ENCODE results near the gene SORCS2. TPM values are rescaled to one million over a fixed set of nuclear protein-coding genes. Genes with fewer than 3 reads are reported as not detected.

SORCS2 gene
- total RNA-seq, 1 experiment from 2014 or later, result 0.15 TPM

GRCh38 chr4:7332216-7333023 is 140.1 kb downstream of the SORCS2 start:
- Histone ChIP-seq H3K9me3 (ENCODE audit: control insufficient read depth, insufficient read depth, low read depth, low read length) (no peaks in the 10 kb centered on the region), H3K36me3 (ENCODE audit: control insufficient read depth, insufficient read depth, low read length) (no peaks in the 10 kb centered on the region), H3K27me3 (ENCODE audit: control insufficient read depth, insufficient read depth, low read length) (no peaks in the 10 kb centered on the region), H3K4me3 (ENCODE audit: low read depth in 2 of 2, low read length in 2 of 2) (no peak overlapping the region), H3K27ac (ENCODE audit: low read length) (no peak overlapping the region), H3K4me1 (ENCODE audit: control insufficient read depth, insufficient read depth, low read length) (peaks cover 4% of the 10 kb centered on the region; the same call in 1 of the 2 replicates)
- DNase-seq (ENCODE audit: low read depth, low spot score) (no peak), ATAC-seq (no peak)
- CTCF ChIA-PET, result no interaction called here
- no TSS peak for BruUV-seq (replicated peaks)
- in situ Hi-C loops (cut with HindIII; ENCODE audit: low pct_unique_long_range_greater_than_20kb, low sequenced_read_pairs) (no loop called here), intact Hi-C loops (cut with micrococcal nuclease; ENCODE audit: unreplicated experiment) (no loop called here)
- no peak for TF ChIP-seq CTCF (IDR thresholded peaks at IDR 0.05)
- no peak for TF ChIP-seq SIN3A (IDR thresholded peaks at IDR 0.05; ENCODE audit: borderline replicate concordance, insufficient read depth, low read depth, low read length)
- no peak for TF ChIP-seq TCF7L2 (IDR thresholded peaks at IDR 0.05; ENCODE audit: low read depth, low read length)
- no peak for TF ChIP-seq REST (IDR thresholded peaks at IDR 0.05; ENCODE audit: insufficient read depth in 1 of 2, low read depth in 2 of 2, low read length in 1 of 2)
- no peak for TF ChIP-seq POLR2AphosphoS5 (IDR thresholded peaks at IDR 0.05; ENCODE audit: low read depth, low read length)
- POLR2A ChIA-PET, result no interaction called here

- no peak overlapping the region for H3K27ac ChIP-seq (ENCODE audit: low read length)
- TF ChIP-seq CTCF (IDR thresholded peaks at IDR 0.05) (no peak), SIN3A (IDR thresholded peaks at IDR 0.05; ENCODE audit: borderline replicate concordance, insufficient read depth, low read depth, low read length) (no peak), POLR2AphosphoS5 (IDR thresholded peaks at IDR 0.05; ENCODE audit: low read depth, low read length) (no peak), REST (IDR thresholded peaks at IDR 0.05; ENCODE audit: insufficient read depth in 1 of 2, low read depth in 2 of 2, low read length in 1 of 2) (no peak), TCF7L2 (IDR thresholded peaks at IDR 0.05; ENCODE audit: low read depth, low read length) (no peak)
- H3K27me3 ChIP-seq (ENCODE audit: control insufficient read depth, insufficient read depth, low read length), result no peaks in the 10 kb centered on the region
- H3K4me1 ChIP-seq (ENCODE audit: control insufficient read depth, insufficient read depth, low read length), result peaks cover 4% of the 10 kb centered on the region; the same call in 1 of the 2 replicates
- ATAC-seq, result no peak
- no TSS peak for BruUV-seq (replicated peaks)
- intact Hi-C loops (cut with micrococcal nuclease; ENCODE audit: unreplicated experiment) (no loop called here), in situ Hi-C loops (cut with HindIII; ENCODE audit: low pct_unique_long_range_greater_than_20kb, low sequenced_read_pairs) (no loop called here)
- DNase-seq (ENCODE audit: low read depth, low spot score), result no peak
- no peaks in the 10 kb centered on the region for H3K9me3 ChIP-seq (ENCODE audit: control insufficient read depth, insufficient read depth, low read depth, low read length)
- POLR2A ChIA-PET, result no interaction called here
- no peaks in the 10 kb centered on the region for H3K36me3 ChIP-seq (ENCODE audit: control insufficient read depth, insufficient read depth, low read length)
- CTCF ChIA-PET, result no interaction called here
- H3K4me3 ChIP-seq (ENCODE audit: low read depth in 2 of 2, low read length in 2 of 2), result no peak overlapping the region
These were observed 140.9 kb downstream of the SORCS2 start for GRCh38 chr4:7333024-7333780.

Measured in Panc1 (cell line).